HG03060 (cell line): ENCODE data around the gene SNRNP70.

Source experiments
- ATAC-seq: cut with Tn5 transposase; IDR thresholded peaks from one replicate; pipeline ENCODE4 v1.9.1; 2021; ENCODE audit warnings: low read depth, moderate number of reproducible peaks; ENCODE audit not compliant: unreplicated experiment

SNRNP70 gene

GRCh38 chr19:49097453-49098288 lies 12.4 kb downstream of the SNRNP70 start:
- ATAC-seq, result no peak

GRCh38 chr19:49098795-49099194 lies 13.5 kb downstream of the SNRNP70 start:
- ATAC-seq, result no peak

- ATAC-seq, result no peak
Measured at GRCh38 chr19:49101160-49101559, 15.9 kb downstream of the SNRNP70 start.

GRCh38 chr19:49102303-49102702 lies 17.1 kb downstream of the SNRNP70 start:
- ATAC-seq, result no peak

- ATAC-seq, result no peak
Measured at GRCh38 chr19:49103331-49104085, 18.3 kb downstream of the SNRNP70 start.

GRCh38 chr19:49104229-49104864 lies 19.1 kb downstream of the SNRNP70 start:
- ATAC-seq, result no peak

GRCh38 chr19:49106648-49107135 lies 21.4 kb downstream of the SNRNP70 start:
- ATAC-seq, result no peak

- no peak for ATAC-seq
Measured at GRCh38 chr19:49107625-49108459, 22.6 kb downstream of the SNRNP70 start.

- ATAC-seq, result no peak
Measured at GRCh38 chr19:49109051-49109450, 23.8 kb downstream of the SNRNP70 start.

- no peak for ATAC-seq
Measured at GRCh38 chr19:49109569-49110233, 24.4 kb downstream of the SNRNP70 start.

- no peak for ATAC-seq
Measured at GRCh38 chr19:49110567-49110966, 25.3 kb downstream of the SNRNP70 start.

GRCh38 chr19:49111218-49111998 lies 26.2 kb downstream of the SNRNP70 start:
- no peak for ATAC-seq

GRCh38 chr19:49113762-49114629 lies 28.7 kb downstream of the SNRNP70 start, which contains the start of gene LIN7B:
LIN7B (plus strand) TSS chr19:49114370; CDS start chr19:49114405, 35 bp downstream.
- ATAC-seq, result no peak

GRCh38 chr19:49114630-49115363 lies 29.5 kb downstream of the SNRNP70 start:
- ATAC-seq, result no peak

GRCh38 chr19:49116544-49116943 lies 31.3 kb downstream of the SNRNP70 start:
- ATAC-seq, result no peak

GRCh38 chr19:49117677-49118564 lies 32.7 kb downstream of the SNRNP70 start:
- no peak for ATAC-seq
